GM19397 (cell line): Measurements from ENCODE around the gene NDE1.
"Not testable (repeated sequence)": the region's sequence is repeated elsewhere in the genome, so short reads cannot be mapped to it uniquely, and the experiment has no call there.

Experiments
- ATAC-seq: cut with Tn5 transposase; IDR thresholded peaks from one replicate; pipeline ENCODE4 v1.9.1; 2021; ENCODE audit warnings: mild to moderate bottlenecking, moderate library complexity; ENCODE audit not compliant: unreplicated experiment

The NDE1 gene

GRCh38 chr16:15620611-15621195 is 29.3 kb upstream of the NDE1 start:
- ATAC-seq, result no peak

GRCh38 chr16:15621456-15621855 is 28.6 kb upstream of the NDE1 start:
- ATAC-seq, result no peak

GRCh38 chr16:15621889-15622288 is 28.2 kb upstream of the NDE1 start:
- ATAC-seq, result no peak

- no peak for ATAC-seq
Observed at GRCh38 chr16:15631730-15632409, 18.2 kb upstream of the NDE1 start.

DNA sequence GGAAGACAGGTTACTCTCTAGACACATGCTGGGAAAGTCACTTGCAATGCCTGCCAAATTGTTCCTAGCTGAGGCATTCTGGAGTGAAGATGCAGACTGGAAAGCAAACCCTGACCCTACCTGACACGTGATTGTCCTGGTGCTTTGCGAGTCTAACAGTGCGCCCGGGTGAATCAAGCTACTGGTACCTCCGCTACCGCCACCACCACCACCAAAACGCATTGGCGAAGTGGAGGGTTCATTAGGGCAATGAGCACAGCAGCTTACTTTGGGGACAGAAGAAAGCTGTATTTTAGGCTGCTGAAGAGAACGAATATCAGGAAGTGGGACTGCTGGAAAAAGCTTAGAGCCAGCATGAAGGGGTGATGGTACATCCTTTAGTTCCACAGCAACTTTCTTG is 14.1 kb upstream of the NDE1 start:
- ATAC-seq, result no peak

DNA sequence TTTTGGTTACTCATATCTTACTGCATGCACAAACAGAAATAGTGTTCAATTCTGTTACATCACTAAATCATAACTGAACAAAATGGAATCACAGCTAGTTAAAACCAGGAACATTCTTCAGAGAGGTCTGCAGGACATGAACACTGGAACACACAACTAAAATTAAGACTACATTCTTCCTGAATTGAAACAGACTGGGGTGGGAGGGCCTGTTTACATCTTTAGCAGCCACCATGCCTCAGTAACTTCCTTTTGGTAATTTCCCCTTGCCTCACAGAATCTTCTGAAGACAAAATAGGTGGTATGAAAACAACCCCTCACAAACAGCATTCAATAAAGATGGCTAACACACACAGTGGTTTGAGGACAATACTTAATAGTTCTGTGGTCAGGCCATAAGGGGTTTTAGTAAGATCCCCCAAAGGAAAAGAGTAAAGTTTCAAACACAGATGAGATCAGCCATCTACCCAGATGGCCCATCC is 13.6 kb upstream of the NDE1 start:
- ATAC-seq, result no peak

- no peak for ATAC-seq
Observed at GRCh38 chr16:15639061-15639568, 10.9 kb upstream of the NDE1 start.

GRCh38 chr16:15640966-15641365 is 9.1 kb upstream of the NDE1 start:
- no peak for ATAC-seq

DNA sequence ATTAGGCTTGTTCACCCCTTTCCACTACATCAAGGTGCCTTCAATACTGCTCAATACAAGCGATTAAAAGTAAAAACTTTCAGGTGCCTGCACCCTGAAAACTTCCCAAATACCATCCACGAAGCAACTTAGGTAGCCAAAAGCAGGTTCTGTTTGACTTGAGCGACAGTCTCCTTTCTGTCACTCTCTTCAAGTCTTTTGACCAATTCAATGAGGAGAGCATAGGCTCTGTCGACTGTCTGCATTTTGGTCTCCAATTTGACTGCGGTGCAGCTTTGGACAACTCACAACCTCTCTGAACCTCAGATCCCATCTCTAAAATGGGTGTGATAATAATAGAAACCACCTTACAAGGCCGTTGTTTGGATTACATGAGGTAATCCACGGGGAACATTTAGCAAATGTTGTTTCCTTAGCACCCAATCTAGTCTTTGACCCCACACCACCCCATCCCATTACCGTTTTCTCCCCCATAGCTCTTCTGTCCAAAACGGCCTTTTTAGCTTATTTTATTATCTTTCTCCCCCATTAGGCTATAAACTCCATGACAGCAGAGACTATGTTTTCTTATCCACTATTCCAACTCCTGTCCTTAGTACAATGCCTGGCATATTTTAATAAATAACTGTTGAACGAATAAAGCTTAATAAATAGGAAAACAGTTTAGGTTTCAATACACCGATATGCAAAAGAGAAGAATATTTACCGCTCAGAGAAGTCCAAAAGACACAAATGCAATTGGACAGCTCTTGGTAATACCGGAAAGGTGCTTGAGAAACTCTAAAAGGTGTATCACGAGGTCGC is 8.1 kb upstream of the NDE1 start:
- ATAC-seq, result no peak

DNA sequence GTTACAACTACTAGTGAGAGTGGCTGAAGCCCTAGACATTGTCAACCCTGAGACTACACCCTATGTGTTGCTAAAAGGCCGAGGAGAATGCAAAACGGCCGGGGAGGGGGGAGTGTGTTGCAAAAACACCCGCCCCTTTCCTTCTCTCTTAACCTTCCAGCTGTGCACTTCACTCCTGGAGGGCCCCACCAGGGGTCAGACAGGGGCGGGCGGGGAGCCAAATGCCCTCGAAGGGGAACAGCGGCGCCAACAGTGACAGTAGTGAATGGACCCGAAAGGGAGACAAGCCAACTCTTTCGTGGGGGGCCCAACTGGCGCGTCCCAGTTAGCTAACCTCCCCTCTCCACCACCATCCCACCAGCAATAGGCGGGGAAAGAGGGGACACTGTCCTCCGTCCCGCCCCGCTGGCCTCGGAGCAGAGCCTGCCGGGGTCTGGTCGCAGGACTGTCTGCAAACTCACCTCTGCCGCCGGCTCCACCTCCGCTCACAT is 7.4 kb upstream of the NDE1 start:
- peak; percentile 53 for ATAC-seq

DNA sequence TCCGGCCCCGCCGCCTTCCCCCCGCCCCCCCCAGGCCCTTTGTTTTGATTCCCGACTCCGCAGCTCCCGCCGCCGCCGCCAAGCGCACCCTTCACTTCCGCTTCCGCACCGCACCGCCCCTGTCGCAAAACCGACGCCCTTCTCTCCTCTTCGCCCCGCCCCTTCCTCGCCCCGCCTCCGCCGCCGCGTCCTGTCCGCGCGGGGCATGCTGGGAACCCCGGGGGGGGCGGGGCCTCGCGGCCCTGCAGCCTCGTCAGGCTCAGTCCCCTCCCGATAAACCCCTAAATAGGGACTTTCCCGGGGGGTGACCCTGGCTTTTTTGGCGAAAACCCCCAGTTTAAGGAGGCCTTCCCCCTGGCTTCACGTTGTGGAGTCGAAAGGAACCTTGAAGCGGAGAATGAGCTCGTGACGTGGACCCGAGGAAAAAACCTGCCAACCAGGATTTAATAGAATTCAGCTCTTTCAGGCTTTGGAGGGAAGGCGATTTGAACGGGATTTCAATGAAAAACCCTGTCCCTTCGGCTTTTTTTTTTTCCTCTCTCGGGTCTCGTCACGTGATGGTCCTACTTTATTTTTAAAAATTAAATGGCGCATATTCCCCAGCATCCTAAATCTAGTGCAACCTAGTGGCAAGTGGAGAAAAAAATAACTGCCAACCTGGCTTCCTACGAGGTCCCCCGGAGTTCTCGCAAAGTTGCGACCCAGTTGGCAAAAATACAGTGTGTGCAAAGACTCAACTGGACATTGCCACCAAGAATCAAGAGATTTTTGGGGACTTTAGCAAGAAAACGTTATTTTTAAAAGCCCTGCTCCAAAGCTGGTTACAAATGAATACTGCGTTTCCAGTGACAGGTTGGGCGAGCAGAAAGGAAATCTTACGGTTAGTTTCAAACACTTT is 6.7 kb upstream of the NDE1 start, which contains the start of gene MARF1:
Gene MARF1, minus strand, starts transcription at position 107 of the 898 bp plus-strand sequence. CDS start 3,921 bp downstream, outside the sequence.
- peak; percentile 53 for ATAC-seq

- no peak for ATAC-seq
Observed at GRCh38 chr16:15643946-15644250, 6.1 kb upstream of the NDE1 start.

DNA sequence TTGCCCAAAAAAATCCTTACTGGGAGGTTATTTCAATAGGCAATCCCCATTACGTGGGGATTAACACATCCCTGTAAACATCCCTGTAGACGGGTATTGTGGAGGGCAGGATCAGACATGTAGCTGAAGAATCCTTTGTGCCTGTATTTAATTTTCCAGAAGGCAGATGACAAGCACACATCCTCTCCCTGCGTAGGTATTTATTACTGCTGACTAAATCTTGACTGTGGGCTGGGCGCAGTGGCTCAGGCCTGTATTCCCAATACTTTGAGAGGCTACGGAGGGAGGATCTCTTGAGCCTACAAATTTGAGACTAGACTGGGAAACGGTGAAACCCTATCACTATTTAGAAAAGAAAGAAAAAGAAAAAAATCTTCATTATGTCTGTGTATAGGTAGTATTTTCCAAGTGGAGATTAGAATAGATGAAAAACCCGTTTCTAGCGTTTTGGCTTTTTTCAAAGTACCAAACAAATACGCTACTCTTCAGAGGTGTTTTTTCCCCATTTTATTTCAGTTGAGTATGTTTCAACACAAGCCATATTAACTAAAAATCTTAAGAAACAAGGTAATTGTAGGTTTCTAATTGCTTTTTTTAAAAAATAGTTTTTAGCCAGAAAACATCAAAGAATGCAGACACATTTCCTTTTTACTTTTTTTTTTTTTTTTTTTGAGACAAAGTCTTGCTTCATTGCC is 5.6 kb upstream of the NDE1 start:
- ATAC-seq, result no peak

GRCh38 chr16:15644962-15645465 is 5.0 kb upstream of the NDE1 start:
- not testable (repeated sequence) for ATAC-seq

- not testable (repeated sequence) for ATAC-seq
Observed at GRCh38 chr16:15646557-15647293, 3.3 kb upstream of the NDE1 start.

DNA sequence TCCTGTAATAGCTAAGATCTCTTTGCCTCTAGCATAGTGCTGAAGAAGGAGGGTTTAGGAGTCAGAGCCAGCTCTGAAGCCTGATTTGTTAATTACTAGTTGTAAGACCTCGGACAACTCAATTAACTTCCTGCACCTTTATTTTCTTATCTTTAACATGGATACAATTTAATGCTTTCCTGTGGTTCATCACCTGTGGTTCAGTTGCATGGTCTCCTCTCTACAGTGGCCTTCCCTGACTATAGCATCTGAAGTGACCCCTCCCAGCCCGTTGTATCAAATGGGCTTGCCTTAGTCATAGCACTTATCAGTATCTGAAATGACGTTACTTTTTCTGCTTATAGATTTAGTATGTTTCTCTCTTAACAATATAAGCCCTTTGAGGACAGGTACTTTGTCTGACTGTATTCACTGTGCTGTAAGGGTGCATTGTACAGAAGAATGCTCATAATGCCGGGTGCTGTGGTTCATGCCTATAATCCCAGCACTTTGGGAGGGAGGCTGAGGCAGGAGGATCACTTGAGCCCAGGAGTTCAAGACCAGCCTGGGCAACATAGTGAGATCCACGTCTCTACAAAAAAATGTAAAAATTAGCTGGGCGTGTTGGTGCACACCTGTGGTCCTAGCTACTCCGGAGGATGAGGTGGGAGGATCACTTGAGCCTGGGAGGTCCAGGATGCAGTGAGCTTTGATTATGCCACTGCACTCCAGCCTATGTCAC is 2.6 kb upstream of the NDE1 start:
- ATAC-seq, result no peak

- ATAC-seq, result no peak
Observed at GRCh38 chr16:15648135-15648730, 1.8 kb upstream of the NDE1 start.

GRCh38 chr16:15649311-15649710 is 734 bp upstream of the NDE1 start:
- ATAC-seq, result not testable (repeated sequence)
